HG02981 (cell line): ENCODE results near the gene OR8K1.

Experiments used
- ATAC-seq: cut with Tn5 transposase; IDR thresholded peaks from one replicate; pipeline ENCODE4 v1.9.1; 2021; ENCODE audit warnings: mild to moderate bottlenecking, moderate library complexity; ENCODE audit not compliant: unreplicated experiment

OR8K1 gene

GRCh38 chr11:56345739-56346138 is at the start of gene OR8K1:
Gene OR8K1 (plus strand): TSS chr11:56346039. CDS start chr11:56346039, 0 bp downstream.
- no peak for ATAC-seq

- no peak for ATAC-seq
These were observed 48.9 kb upstream of the OR8K1 start for GRCh38 chr11:56296898-56297297.

DNA sequence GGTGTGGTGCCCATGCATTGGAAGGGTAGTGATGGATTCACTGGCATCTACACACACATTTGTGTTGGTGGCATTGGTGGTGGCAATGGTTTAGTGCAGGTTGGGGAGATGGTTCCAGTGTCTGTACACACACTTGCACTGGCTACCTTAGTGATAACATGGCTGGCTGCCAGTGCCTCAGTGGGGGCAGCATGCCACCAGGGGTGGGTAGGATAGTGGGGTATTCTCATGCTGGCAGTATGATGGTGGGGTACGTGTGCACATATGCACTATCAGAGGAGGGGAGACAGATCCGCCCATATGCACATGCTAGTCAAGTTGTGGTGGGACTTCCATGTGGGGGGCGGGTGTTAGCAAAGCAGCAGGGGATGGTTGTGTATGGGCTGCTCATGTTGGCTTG is 38.0 kb upstream of the OR8K1 start:
- no peak for ATAC-seq

DNA sequence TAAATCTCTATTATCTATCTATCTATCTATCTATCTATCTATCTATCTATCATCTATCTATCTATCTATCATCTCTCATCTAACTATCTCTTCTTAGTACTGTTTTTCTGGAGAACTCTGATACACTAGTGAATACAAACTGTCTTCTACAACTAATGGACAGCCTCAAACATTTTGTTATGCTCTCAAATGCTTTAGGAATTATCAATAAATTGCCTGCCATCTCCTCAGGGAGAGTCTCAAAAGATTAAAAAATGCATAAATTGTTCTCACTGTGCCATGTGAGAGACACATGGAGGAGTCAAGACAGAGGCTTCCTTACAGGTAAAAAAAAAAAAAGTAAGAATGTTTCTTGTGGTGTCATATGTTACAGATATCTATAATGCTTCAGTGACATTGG is 31.0 kb upstream of the OR8K1 start, which contains the start of gene OR8K3:
Gene OR8K3 (plus strand): TSS at position 301 of the 400 bp plus-strand sequence. CDS start 3,163 bp downstream, outside the sequence.
- no peak for ATAC-seq

- no peak for ATAC-seq
These were observed 13.9 kb upstream of the OR8K1 start for GRCh38 chr11:56331861-56332491.

GRCh38 chr11:56333156-56333555 is 12.7 kb upstream of the OR8K1 start:
- no peak for ATAC-seq

GRCh38 chr11:56340289-56340688 is 5.5 kb upstream of the OR8K1 start:
- no peak for ATAC-seq

DNA sequence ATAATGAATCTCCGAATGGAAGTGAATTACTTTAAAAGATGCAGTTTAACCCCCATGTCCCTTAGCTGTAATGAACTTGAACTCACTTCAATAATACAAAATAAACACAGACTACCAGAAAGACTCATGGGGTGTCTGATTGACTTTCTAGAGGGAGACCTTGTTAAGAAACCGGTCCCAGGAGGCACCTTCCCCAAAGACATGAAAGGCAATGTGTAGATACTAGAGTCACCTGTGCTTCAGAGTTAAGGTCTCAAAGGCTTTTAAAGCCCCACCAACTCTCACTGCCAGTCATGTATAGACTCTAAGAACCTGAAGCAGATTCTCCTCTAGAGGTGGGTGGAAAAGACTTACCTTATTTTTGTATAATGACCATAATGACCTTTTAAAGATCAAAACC is 8.2 kb downstream of the OR8K1 start, which contains the start of gene OR8J1:
Gene OR8J1 (plus strand): TSS at position 301 of the 400 bp plus-strand sequence. CDS start 5,956 bp downstream, outside the sequence.
- ATAC-seq: no peak

GRCh38 chr11:56375324-56375723 is 29.5 kb downstream of the OR8K1 start, which contains the start of gene OR8U1:
Gene OR8U1 (plus strand): TSS chr11:56375624. CDS start chr11:56375624, 0 bp downstream.
- ATAC-seq: no peak

- ATAC-seq: no peak
These were observed 34.3 kb downstream of the OR8K1 start for GRCh38 chr11:56380120-56380519.

- no peak for ATAC-seq
These were observed 48.5 kb downstream of the OR8K1 start for GRCh38 chr11:56394381-56394780.

DNA sequence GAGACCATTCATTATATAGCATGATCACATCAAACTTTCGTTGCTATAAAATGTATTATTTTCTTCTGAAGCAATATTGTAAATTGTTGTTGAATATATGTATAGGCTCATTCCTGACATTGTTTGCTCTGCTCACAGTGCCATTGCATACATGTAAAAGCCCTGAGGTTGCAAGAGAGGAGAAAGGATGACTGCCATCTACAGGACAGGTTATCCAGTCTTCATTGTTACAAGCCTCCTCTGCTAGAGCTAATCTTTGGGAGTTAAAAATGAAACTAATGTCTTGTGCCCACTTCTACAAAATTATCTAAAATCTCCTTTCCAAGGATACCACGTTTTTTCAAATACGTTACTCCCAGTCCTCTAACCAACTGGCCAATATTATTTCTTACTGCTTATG is 50.2 kb downstream of the OR8K1 start:
- no peak for ATAC-seq
